Lower leg skin (tissue), 4 donors: ENCODE measurements around the gene DOHH. TPM values are rescaled to one million over a fixed set of nuclear protein-coding genes. Genes with fewer than 3 reads are reported as not detected.

Experiments
- DNase-seq, 2 donors: peaks; one replicate each; pipeline ENCODE4 v3.0.0-alpha.2; 2019; ENCODE audit warnings: low spot score in 2 of 2
- H3K4me3 ChIP-seq: fragments of 200-600 bp; sonication (generic); 2 replicates; pipeline ENCODE4 v1.5.1; 2017; ENCODE audit warnings: mild to moderate bottlenecking, low read depth; ENCODE audit not compliant: poor library complexity, severe bottlenecking
- CTCF ChIP-seq, 3 donors: fragments of 450-650 bp; IDR thresholded peaks; one replicate each; pipeline ENCODE4 v1.5.1; 2016; ENCODE audit warnings: antibody characterized with exemption in 3 of 3, mild to moderate bottlenecking in 3 of 3, moderate library complexity in 2 of 3
- POLR2A ChIP-seq, 2 donors: fragments of 450-650 bp; IDR thresholded peaks; one replicate each; pipeline ENCODE4 v1.6.1; 2016 to 2017; ENCODE audit warnings: antibody characterized with exemption in 2 of 2, mild to moderate bottlenecking in 1 of 2, moderate library complexity in 1 of 2
- WGBS, 2 donors: methylation state at CpG; one replicate each; pipeline ENCODE4 v1.1.5; 2018; 5-methylcytosine and 5-hydroxymethylcytosine counted together
- intact Hi-C: fragments of 100-400 bp; cut with DNase I; formaldehyde crosslinking; loops from one replicate; pipeline ENCODE4 v1.15.0; 2023; ENCODE audit warnings: low total_unique reads
- total RNA-seq, 4 donors: library from RNA; depleted of rRNA; stranded (reverse); fragments of >200 nt; gene quantifications; one replicate each; pipeline ENCODE4 v1.1.0, GENCODE V29; 2016

DOHH gene
- total RNA-seq, 4 donors from 2014 or later = 20.4 to 28.4 (median 24.1) TPM

GRCh38 chr19:3471954-3472655 lies 28.4 kb downstream of the DOHH start:
- intact Hi-C loops = loop anchor here (2.0 kb wide), 1 partner anchor 147 kb away; no protein-coding TSS in a partner anchor
- no peak for DNase-seq
- 24 to 31% methylated on average over 22 to 24 of the region's 24 CpGs for WGBS, 2 donors

DNA sequence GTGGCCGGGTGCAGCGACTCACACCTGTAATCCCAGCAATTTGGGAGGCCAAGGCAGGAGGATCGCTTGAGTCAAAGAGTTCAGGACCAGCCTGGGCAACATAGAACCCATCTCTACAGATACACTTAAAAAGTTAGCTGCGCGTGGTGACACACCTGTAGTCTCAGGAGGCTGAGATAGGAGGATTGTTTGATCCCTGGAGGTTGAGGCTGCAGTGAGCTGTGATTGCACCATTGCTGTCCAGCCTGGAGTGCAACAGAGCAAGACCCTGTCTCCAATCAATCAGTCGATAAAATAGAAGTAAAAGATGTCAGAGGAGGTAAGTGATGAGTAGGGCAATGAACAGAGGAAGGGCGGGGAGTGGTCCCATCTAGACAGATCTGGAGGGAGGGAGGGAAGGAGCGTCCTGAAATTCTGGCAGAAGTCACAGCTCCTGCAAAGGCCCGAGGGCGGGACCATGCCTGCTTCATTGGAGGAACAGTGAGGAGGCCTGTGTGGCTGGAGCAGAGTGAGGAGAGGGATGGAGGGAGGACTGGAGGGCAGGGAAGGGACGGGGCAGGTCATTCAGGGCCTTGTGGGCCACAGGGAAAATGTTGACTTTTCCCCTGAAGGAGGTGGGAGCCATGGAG lies 29.9 kb downstream of the DOHH start:
- intact Hi-C loops = no loop called here
- TF ChIP-seq CTCF (IDR thresholded peaks at IDR 0.05) = no peak
- no peak for TF ChIP-seq POLR2A (IDR thresholded peaks at IDR 0.05)
- 50 to 56% methylated on average over 11 of the region's 11 CpGs for WGBS, 2 donors
- DNase-seq = no peak
- H3K4me3 ChIP-seq = no peak overlapping the region

More at GRCh38 chr19:3471954-3472655, 28.4 kb downstream of the DOHH start:
- TF ChIP-seq POLR2A (IDR thresholded peaks at IDR 0.05) (no peak), CTCF (IDR thresholded peaks at IDR 0.05) (peak in 1 of 3 donors; percentile 50)
- H3K4me3 ChIP-seq = no peak overlapping the region

DNA sequence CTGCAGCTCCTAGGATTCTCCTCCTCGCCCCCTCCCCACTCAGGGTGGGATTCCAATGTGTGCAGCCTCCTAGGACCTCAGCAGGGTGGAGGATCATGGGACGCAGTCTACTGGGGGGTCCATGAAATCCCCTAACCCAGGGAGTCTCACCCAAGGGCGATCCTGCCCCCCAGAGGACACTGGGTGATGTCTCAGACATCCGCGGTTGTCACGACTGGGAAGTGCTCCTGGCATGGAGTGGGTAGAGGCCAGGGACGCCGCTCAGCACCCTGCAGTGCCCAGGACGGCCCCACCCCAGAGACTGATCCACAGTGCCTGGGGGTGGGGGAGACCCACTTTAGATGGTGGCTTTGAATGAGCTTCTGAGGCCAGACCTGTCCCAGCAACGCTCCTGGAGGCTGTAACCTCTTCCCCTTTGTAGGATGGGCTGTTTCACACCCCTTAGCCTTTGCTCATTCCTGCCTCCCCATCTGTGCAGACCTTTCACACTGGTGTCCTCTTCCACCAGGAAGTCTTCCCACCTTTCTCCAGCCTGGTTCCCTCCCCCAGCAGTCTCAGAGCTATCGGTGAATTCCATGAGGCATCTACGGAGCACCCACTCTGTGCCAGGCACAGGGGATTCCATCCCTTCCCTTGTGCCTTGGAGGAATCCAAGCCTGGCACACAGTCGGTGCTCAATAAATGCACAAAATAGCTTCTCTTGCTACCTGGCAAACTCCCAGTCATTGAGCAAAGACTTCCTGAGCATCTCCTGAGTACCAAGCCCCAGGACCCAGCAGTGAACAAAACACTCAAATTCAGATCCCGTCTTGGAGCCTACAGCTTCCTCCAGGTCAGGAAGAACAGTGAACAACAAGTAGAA lies 30.6 kb downstream of the DOHH start:
- WGBS, 2 donors = 37 to 49% methylated on average over 10 to 14 of the region's 14 CpGs
- DNase-seq = no peak
- intact Hi-C loops = no loop called here
- no peak overlapping the region for H3K4me3 ChIP-seq
- TF ChIP-seq POLR2A (IDR thresholded peaks at IDR 0.05) = no peak
- TF ChIP-seq CTCF (IDR thresholded peaks at IDR 0.05) = no peak

DNA sequence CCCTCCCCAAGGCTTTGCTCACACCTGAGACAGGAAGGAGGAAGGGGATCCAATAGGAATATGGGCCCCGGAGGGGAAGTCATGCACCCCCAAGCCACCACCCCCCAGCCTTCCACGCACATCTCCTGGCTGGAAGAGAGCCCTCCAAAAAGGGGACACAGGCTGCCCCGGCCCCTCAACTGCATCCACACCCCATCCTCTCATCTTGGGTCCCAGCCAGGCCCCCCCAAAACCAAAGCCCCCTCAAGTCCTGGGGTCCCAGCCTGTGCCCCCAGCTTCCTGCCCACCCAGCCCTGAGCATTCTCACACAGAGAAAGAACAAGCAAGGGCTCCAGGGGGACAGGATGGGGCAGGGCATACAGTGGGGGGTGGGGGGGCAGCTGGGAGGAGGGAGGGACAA lies 32.3 kb downstream of the DOHH start:
- DNase-seq = no peak
- no peak overlapping the region for H3K4me3 ChIP-seq
- no peak for TF ChIP-seq CTCF (IDR thresholded peaks at IDR 0.05)
- no peak for TF ChIP-seq POLR2A (IDR thresholded peaks at IDR 0.05)
- 77 to 92% methylated on average over 2 to 3 of the region's 3 CpGs for WGBS, 2 donors
- intact Hi-C loops = no loop called here

GRCh38 chr19:3467437-3468198 lies 32.9 kb downstream of the DOHH start:
- intact Hi-C loops = no loop called here
- no peak overlapping the region for H3K4me3 ChIP-seq
- no peak for DNase-seq
- 81 to 84% methylated on average over 8 to 10 of the region's 10 CpGs for WGBS, 2 donors
- TF ChIP-seq POLR2A (IDR thresholded peaks at IDR 0.05) (no peak), CTCF (IDR thresholded peaks at IDR 0.05) (no peak)
